GM12875 (cell line): ENCODE results near the gene MAPK1.

Experiments used
- H3K4me3 ChIP-seq: one replicate; pipeline ENCODE4 v1.5.1; 2011; ENCODE audit warnings: low read depth, low read length, control low read depth
- CTCF ChIP-seq: IDR thresholded peaks from 2 replicates; pipeline ENCODE4 v1.5.1; 2011; ENCODE audit warnings: low read depth, mild to moderate bottlenecking, control low read depth, inconsistent platforms, low read length, moderate library complexity, borderline replicate concordance; ENCODE audit not compliant: insufficient read depth

Gene MAPK1

GRCh38 chr22:21860491-21861039, 6.9 kb downstream of the MAPK1 start:
- no peak overlapping the region for H3K4me3 ChIP-seq
- TF ChIP-seq CTCF, result no peak

GRCh38 chr22:21858025-21858764, 9.2 kb downstream of the MAPK1 start:
- no peak overlapping the region for H3K4me3 ChIP-seq
- TF ChIP-seq CTCF, result no peak

GRCh38 chr22:21857481-21857914, 9.9 kb downstream of the MAPK1 start:
- no peak for TF ChIP-seq CTCF
- no peak overlapping the region for H3K4me3 ChIP-seq

- no peak overlapping the region for H3K4me3 ChIP-seq
- no peak for TF ChIP-seq CTCF
Measured at GRCh38 chr22:21856868-21857267, 10.6 kb downstream of the MAPK1 start.

GRCh38 chr22:21856197-21856596, 11.2 kb downstream of the MAPK1 start:
- H3K4me3 ChIP-seq, result no peak overlapping the region
- no peak for TF ChIP-seq CTCF

- TF ChIP-seq CTCF, result no peak
Measured at GRCh38 chr22:21855676-21856075, 11.8 kb downstream of the MAPK1 start.

GRCh38 chr22:21850660-21851059, 16.8 kb downstream of the MAPK1 start:
- TF ChIP-seq CTCF, result no peak
- no peak overlapping the region for H3K4me3 ChIP-seq

More at GRCh38 chr22:21855676-21856075, 11.8 kb downstream of the MAPK1 start:
- H3K4me3 ChIP-seq, result no peak overlapping the region
